Fibroblast of peridontal ligament (primary cell): ENCODE results near the gene MZF1.

Experiments used
- DNase-seq: peaks from one replicate; pipeline ENCODE4 v3.0.0-alpha.2; 2010; ENCODE audit errors: extremely low read depth

Gene MZF1

DNA sequence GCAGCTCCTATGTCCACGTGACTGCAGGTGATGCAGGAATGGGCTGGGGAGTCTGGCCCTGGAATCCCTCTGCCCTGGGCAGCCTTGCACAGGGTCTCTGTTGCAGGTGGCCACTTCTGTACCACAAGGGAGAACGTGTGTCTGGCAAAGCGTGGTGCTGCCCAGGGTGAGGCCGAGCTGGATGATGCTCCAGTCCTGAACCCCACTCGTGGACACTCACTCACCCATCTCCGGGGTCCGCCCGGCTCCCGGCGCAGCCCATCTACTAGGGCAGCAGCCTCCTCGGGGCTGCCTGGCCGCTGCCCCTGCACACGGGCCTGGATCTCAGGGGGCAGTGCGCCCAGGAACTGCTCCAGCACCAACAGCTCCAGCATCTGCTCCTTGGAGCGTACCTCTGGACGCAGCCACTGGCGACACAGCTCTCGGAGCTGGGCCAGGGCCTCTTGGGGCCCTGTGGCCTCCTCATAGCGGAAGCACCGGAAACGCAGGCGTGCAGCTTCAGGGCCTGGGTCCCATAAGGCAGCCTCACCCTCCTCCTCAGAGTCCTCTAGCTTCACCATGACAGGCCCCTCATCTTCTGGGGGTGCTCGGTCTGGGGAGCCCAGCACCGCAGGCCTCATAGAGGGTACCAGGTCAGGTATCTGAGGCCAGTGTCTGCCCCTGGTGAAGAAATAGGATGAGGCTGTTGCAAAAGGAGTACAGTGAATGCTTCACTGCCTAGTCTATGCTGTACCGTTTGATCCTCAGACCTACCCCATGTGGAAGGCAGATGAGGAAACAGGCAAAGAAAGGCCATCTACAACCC lies 2.2 kb downstream of the MZF1 start:
- no peak for DNase-seq

DNA sequence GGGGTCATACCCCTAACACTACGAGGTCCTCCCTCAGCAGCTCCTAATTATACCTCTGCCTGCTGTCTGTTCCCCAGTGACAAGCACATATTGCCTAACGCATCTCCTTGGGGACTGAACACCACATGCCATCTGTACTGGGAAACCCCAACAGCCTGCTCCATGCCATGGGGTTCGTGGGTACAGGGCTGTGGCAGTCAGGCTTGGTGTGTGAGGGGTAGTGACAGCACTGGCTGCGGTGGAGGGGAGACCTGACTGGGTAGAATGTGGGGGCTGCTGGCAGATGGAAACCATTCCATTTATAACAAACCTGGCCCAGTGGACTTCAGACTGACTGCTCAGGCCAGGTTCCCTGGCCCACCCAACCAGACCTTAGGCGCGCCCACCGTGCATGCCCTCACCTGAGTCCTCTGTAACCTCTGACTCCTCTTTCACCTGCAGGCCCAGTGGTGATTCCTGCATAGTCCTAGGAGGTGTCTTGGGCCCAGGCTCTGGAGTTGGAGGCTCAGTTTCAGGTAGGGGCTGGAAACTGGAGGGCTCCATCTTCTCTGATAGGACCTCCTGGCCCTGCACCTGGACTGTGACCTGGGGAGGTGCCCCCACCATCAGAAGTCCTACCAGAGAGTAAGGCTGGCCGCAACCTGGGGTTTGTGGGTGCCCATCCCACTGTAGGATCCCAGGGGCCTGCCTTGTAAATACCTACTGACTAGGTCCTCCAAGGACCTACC lies 3.0 kb downstream of the MZF1 start:
- DNase-seq, result no peak

DNA sequence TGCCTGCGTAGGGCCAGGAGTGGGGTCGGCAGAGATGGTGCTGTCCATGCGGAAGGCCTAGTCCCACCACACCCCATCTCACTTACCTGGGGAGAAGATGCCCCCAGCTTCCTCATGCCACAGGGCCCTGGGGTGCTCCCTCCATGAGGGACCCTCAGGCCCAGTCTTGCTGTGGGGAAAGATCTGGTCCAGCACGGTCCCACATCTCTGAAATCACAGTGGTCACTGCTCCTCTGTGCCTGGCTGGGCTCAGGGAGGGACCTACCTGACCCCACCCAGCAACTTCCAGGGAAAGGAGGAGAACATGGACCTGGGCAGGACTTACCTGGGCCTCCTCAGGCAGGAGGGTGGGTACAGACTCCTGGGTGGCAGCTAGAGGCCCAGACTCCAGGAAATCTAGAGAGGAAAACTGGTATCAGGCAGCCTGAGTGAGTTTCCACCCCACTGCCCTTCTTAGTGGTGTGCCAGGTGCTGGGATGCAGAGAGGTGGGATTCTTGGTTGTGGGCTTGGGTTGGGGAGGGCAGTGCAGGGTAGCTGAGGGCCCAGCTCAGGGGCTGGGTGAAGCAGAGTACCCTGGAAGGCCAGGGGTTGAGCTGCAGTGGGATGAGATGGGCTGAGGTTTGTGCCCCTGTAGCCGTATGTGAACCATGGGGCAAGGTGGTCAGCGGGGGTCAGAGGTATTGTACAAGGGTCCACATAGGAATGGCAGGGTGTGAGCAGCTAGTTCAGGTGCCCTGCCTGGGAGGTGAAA lies 3.8 kb downstream of the MZF1 start:
- no peak for DNase-seq

DNA sequence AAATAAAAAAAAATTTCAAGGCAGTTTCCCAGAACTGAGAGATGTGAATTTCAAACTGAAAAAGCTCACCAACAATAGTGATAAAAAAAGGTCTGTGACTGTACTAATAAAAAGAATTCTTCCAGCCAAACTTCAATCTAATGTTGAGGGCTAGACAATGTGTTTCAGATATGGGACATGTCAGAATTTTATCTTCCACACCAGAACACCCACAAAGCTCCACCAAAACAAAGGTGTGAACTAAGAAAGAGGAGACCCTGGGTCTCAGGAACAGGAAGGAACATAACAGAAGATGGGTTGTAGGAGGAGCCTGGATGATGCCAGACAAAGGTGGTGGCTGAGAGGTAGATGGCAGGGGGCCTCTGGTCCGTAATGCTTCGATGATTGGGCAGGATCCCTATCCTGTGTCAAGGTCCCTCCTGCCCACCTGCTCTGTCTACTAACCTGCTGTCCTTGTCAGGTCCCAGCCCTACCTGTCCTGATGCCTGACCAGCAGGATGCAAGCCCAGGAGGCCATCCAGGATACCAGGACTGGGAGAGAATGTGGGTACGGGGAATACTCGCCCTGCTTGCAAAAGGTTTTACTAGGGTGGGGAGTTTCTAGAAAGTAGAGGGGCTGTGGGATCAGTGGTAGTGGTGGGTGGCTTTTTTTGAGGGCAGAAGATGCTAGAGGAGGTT lies 4.5 kb downstream of the MZF1 start:
- DNase-seq, result no peak

DNA sequence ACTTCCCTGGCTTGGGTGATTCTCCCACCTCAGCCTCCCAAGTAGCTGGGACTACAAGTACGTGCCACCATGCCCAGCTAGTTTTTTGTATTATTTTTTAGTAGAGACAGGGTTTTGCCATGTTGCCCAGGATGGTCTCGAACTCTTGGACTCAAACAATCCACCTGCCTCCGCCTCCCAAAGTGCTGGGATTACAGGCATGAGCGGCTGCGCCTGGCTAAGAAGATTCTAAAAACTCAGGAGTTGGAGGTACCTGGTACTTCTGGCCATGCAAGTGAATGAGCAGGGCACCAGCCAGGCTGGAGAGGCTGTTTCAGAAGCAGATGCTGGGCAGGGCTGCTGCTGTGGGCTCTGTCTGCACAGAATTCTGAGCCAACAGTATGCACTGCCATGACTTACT lies 6.1 kb downstream of the MZF1 start:
- no peak for DNase-seq

DNA sequence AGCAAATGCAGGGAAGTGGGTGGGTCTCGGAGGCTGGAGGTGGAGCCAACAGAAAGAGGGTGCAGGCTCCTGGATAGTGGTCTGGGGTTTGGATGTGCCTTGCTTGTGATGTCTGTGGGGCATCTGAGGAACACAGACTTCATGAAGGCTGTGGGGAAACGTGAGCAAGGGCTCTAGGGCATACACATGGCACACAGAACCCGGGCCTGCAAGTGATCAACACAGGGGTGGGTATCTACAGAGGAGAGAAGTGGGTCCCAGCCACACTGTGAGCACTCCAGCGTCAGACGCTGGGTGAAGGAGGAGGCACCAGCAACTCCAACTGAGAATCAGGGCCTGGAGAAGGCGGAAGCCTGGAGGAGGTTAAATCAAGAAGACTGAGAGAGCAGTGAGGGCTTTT lies 9.3 kb downstream of the MZF1 start:
- DNase-seq, result no peak

DNA sequence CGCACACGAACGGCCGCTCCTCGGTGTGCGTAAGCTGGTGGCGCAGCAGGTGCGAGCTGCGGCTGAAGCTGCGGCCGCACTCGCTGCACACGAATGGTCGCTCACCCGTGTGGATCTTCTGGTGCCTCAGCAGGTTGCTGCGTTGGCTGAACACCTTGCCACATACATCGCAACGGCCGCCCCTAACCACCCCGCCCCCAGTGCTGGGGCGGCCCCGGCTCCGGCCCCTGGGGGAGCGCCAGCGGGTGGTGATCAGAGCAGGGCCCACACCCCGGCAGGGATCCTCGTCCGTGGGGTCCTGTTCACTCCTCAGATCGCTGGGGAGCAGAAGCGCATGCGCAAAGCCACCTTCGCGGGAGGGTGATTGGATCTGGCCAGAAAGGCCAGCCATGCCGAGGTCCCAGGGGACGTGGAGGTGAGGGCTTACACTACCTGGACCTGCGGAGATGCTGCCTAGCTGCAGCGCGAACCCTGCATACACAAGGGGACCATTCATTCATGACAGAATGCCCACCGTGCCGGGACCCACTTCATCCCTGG lies 10.0 kb downstream of the MZF1 start:
- DNase-seq, result no peak

DNA sequence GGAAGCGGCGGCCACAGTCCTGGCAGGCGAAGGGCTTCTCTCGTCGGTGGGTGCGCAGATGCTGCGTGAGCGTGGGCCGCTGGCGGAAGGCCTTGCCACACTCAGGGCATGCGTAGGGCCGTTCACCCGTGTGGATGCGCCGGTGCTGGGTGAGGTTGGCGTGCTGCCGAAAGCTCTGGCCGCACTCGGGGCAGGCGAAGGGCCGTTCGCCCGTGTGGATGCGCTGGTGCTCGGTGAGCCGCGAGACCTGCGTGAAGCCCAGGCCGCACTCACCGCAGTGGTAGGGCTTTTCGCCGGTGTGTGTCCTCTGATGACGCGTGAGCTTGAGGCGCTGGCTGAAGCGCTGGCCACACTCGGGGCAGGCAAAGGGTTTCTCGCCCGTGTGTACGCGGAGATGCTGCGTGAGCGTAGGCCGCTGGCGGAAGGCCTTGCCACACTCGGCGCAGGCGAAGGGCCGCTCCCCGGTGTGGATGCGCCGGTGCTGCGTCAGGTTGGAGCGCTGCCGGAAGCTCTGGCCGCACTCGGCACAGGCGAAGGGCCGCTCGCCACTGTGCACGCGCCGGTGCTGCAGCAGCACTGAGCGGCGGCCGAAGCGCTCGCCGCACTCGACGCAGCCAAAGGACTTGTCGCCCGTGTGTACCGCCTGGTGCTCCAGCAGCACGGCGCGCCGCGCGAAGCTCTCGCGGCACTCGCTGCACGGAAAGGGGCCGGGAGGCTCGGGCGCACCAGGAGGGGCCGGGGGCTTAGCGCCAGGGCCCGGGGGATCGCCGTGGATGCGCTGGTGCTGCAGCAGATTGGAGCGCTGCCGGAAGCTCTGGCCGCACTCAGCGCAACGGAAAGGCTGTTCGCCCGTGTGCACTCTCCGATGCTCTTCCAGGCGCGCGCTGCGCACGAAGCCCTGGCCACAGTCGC lies 10.8 kb downstream of the MZF1 start:
- DNase-seq, result peak; percentile 33

DNA sequence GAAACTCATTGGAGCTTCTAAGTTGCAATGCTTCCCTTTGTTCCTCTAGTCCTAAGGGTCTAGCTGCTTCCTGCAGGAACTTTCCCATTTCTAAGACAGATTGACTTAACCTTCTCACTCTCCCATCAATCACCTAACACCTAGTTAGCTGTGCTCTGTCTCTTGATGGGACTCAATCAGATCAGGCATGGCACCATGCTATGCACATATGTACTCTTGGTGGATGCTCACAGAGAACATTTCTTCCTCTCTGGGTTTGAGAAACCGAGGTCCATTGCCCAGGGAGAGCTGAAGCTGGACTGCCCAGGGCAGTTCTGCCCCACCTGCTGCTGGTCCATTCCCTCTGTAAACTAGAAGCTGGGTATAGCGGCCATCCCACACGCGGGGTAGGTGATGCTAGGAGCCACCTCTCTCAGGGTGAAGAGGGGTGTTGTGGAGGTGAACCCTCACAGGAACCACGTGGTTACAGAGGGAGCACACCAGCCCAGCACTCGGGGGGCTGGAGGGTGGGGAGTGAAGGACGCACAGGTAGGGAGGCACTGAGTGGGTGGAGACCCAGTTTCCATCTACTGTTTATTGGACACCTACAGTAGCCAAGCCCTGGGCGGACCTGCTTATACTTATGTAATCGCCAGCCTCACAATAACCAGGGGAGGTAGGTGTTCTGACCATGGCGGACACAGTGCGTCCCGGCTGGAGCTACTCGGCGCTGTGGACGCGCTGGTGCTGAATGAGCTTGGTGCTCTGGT lies 11.6 kb downstream of the MZF1 start:
- no peak for DNase-seq

DNA sequence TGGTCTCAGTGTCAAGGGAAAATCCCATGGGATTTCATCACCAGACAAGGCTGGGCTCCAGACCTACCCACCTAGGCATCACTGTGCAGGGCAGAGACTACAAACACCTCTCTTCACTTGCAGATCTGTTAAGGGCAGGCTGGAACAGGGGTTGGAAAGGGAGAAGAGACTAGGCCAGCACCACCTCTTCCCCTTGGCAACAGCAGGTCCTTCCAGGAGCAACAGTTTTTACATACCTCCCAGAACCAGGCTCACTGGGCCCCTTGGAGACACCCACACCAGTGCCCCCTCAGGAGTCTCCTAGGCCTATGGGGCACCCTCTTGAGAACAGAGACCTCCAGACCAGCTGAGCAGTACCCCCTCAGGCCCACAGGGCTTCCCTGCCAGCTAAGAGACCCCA lies 12.2 kb downstream of the MZF1 start:
- DNase-seq, result no peak

DNA sequence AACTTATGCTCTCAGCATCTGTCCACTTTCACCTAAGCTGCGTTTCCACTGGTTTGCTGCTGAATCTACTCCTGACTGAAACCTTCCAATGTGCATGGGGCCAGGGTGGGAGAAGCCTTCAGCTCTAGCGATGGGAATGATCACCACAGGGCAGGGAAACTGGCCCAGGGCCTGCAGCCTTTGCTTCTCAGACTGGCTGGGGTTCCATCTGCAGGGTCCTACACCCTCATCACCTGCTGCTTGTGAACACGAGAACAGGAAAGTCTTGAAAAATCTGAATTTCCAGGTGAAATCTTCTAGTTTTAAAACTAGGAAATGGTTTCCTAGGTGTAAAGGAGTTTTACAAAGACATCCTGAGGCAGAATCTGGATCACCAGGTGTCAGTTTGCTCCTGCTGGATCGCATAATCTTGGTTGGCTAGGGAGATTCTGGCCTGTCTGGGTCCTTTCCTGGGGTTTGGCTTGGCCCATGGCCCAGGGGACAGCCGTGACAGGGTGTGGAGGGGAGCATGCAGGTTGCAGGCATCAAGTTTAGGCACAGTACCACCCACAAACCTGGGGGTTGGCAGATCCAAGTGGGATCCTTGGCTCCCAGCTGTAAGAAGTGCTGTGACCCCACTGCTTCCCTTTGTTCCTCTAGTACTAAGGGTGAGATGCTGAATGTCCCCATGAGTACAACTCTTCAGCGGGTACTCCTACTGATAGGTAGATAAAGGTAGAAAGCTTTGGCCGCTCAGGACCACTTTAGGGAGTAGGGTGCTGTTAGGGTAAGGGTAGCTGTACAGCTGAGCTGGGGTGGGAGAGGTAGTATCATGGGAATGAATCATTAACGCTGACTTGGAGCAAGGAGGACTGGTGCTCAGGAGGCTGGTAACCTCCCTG lies 12.9 kb downstream of the MZF1 start:
- no peak for DNase-seq

DNA sequence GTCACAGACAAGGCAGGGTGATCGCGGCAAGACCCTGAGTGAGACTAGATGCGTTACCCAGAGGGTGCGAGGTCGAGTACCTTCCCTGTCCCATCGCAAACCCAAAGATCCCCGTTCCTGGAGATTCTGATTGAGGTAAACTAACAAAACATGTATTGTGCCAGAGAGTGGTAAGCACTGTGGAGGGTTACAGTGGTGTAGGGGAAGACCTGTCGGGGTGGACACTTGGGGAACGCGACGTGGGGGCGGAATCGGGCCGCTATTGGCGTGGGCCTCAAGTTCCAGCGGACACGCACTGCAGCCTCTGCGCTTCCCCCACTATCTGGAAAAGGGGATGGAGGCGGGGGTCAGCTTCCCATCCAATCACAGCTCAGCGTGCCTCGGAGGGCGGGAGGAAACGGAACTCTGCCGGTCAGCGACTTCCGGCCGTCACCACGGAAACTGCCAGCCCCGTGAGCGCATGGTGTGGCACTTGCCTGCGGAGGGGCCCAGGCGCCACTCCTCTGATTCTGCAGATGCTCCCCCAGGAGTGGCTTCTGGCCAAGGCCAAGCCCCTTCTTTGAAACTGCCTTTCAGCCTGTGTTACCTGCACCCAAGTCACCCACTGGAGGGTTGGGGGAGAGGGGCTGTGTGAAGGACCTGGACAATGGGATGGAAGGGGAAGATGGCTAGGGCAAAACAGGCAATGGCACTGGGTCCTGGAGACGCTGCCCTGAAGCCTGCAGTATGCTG lies 13.7 kb downstream of the MZF1 start:
- DNase-seq, result peak; percentile 87

DNA sequence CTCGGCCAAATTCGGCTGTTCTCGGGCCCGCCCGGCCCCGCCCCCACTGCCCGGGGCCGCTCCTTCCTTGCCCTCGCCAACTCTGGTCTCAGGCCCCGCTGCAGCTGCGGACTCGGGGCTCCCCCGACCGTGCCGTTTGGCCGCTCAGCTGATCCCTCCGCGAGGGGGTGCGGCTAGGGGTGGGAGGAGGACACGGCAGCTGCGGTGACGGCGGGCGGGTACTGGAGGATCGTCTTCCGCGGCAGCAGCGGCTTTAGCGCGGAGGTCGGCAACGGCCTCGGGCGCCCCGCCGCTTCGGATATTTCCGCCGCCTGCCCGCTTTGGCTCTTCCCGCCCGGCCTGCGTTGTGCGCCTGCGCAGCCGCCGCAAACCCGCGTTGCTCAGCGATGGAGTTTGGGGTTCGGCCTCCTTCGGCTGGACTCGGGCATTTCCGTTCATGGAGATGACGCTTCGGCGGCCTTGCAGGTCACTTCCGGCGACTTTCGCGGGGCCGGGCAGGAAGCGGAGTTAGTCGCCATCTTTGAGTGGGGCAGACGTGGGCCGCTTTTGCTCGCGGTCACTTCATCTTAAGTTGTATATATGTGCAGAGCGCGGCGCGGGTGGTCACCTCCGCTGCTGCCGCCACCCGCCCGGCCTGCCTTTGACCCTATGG lies 14.4 kb downstream of the MZF1 start:
- DNase-seq, result peak; percentile 98

DNA sequence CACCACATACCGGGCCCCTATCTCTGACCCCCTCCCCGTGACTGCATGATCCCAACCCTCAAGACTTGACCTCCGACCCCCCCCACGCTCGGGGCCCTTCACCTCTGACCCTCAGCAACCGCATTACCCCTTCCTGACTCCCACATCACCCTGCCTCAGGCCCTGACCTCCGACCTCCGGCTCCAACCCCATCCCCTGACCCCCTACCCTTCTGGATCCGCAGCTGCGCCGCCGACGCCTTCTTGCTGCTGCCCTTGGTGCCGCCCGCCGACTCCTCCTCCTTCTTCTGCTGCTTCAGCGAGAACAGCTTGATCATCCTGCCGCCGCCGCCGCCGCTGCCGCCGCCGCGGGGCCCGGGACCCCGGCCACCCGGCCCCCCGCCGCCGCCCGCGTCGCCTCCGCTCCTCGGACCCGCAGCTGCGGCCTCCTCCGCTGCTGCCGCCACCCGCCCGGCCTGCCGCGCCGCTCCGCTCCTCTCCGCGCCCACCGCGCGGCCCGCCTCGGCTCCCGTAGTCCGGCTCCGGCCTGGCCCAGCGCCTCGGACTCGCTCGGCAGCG lies 15.0 kb downstream of the MZF1 start, which contains the start of gene UBE2M:
UBE2M (minus strand) TSS at position 546 of the 557 bp plus-strand sequence; CDS start at position 316, 230 bp downstream.
- peak; percentile 23 for DNase-seq

DNA sequence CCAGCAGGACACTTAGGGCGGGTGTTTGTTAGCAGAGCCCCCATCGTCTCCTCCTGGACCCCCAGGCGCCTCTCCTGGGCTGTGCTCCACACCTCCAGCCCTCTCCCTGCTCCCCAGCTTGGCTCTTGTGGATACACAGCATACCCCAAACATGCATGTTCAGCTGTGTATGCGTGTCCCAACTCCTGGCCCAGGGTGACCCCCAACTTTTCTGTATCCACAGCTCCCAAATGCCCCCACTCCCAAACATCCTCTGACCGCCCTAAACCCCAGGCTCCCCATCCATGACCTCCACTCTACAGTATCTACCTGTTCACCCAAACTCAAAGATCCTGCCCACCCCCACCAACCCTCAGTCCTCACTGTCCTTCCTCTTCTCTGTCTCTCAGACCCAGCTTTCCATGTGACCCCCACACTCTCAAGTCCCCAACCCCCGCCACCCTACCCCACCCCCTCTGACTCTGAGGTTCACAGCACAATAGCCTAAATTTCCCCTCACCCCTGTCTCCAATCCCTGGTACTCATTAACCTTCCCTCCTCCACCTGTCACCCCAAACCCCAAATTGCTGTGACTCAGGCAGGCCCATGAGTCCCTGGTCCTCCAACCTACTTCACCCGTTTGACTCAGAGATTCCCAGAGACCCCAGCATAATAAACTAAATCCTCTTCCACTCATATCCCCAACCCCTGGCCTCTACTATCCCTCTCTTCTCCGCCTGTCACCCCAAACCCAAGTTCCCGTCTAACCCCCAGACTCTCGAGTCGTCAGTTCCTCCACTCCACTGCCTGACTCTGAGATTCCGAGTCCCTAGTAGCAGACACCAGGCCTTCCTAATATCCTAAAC lies 15.7 kb downstream of the MZF1 start:
- no peak for DNase-seq

DNA sequence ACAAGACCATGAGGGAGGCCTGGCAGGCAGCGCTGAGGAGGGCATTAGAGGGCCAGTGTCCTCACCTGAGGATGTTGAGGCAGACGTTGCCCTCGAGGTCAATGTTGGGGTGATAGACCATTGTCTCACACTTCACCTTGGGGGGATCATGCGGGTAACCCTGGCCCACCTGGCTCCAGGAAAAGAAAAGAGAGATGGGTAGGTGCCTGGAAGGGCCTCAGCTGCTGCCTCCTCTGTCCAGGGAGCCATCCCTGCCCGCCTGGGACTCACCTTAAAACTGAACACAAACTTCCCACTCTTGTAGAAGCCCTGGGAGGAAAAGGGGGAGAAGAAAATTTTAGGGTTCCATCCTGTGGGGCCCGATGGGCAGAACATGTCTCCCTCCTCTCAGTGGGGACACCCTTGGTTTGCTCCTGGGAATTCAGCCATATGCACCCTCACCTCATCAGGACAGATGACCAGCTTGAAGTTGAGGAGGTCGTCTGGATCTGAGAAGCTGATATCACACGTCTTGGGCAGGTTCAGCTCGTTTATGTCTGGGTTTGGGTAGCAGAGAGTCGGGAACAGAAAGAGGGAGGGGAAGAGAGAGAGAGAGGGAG lies 16.4 kb downstream of the MZF1 start:
- DNase-seq, result no peak
